Astrocyte (in vitro differentiated cells and primary cell): ENCODE results near the gene ACYP1.

Experiments used
- CTCF ChIP-seq: IDR thresholded peaks from 2 replicates; pipeline ENCODE4 v1.5.1; 2011; ENCODE audit warnings: low read depth, mild to moderate bottlenecking, inconsistent platforms, low read length, moderate library complexity; ENCODE audit not compliant: insufficient read depth
- EZH2 ChIP-seq: IDR thresholded peaks from 2 replicates; pipeline ENCODE4 v1.6.1; 2012; ENCODE audit warnings: mild to moderate bottlenecking, low read length, inconsistent platforms; ENCODE audit not compliant: insufficient read depth

GRCh38 chr14:75054421-75054820, 9.4 kb downstream of the ACYP1 start:
- TF ChIP-seq CTCF (no peak), EZH2 (no peak)
